Suprapubic skin (tissue), 3 donors: ENCODE measurements around the gene PPM1H.

Source experiments
- EP300 ChIP-seq: sonication (generic); formaldehyde crosslinking; IDR thresholded peaks from one replicate; pipeline ENCODE4 v1.6.1; 2017; ENCODE audit warnings: antibody characterized with exemption
- POLR2A ChIP-seq, 2 donors: fragments of 450-650 bp; IDR thresholded peaks; one replicate each; pipeline ENCODE4 v1.6.1; 2017; ENCODE audit warnings: antibody characterized with exemption in 2 of 2, mild to moderate bottlenecking in 2 of 2, moderate library complexity in 2 of 2
- TF ChIP-seq, protein P1 (sequence below), 2 donors: fragments of 200-600 bp in 1 of 2; fragments of 450-650 bp in 1 of 2; sonication (generic) in 1 of 2; IDR thresholded peaks; one replicate each; pipeline ENCODE4 v1.5.1; 2016 to 2019; ENCODE audit warnings: antibody characterized with exemption in 2 of 2, mild to moderate bottlenecking in 1 of 2, moderate library complexity in 1 of 2

DNA sequence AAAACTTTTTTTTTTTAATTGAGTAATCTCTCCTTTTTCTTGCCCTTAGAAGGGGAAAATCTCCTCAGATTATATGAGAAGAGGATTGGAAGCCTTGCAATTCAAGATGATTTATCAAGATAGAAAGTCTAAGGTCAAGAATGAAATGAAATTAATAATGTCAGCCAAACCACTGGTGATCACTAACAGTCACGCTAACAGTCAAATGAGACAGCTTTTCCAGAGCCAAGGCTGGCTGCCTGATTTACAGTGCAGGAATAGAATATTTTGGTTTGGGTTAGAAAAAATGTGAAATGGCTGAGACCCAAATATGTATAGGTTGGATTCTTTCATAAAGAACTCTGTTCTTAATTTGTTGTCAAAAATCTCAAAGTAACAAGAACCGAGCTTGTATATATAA, 204.3 kb downstream of the PPM1H start:
- TF ChIP-seq POLR2A (IDR thresholded peaks at IDR 0.05) (no peak), EP300 (no peak)
- TF ChIP-seq, protein P1, sequence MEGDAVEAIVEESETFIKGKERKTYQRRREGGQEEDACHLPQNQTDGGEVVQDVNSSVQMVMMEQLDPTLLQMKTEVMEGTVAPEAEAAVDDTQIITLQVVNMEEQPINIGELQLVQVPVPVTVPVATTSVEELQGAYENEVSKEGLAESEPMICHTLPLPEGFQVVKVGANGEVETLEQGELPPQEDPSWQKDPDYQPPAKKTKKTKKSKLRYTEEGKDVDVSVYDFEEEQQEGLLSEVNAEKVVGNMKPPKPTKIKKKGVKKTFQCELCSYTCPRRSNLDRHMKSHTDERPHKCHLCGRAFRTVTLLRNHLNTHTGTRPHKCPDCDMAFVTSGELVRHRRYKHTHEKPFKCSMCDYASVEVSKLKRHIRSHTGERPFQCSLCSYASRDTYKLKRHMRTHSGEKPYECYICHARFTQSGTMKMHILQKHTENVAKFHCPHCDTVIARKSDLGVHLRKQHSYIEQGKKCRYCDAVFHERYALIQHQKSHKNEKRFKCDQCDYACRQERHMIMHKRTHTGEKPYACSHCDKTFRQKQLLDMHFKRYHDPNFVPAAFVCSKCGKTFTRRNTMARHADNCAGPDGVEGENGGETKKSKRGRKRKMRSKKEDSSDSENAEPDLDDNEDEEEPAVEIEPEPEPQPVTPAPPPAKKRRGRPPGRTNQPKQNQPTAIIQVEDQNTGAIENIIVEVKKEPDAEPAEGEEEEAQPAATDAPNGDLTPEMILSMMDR (IDR thresholded peaks at IDR 0.05), result no peak
